GM21381 (cell line): ENCODE data around the gene RRAGD.

Experiments used
- ATAC-seq: cut with Tn5 transposase; IDR thresholded peaks from one replicate; pipeline ENCODE4 v1.9.1; 2021; ENCODE audit warnings: mild to moderate bottlenecking, moderate library complexity; ENCODE audit not compliant: unreplicated experiment

Gene RRAGD

GRCh38 chr6:89347825-89348224 is 64.2 kb downstream of the RRAGD start:
- no peak for ATAC-seq

- ATAC-seq = no peak
These were observed 65.6 kb downstream of the RRAGD start for GRCh38 chr6:89346433-89346832.

GRCh38 chr6:89339565-89339964 is 72.5 kb downstream of the RRAGD start:
- no peak for ATAC-seq

- ATAC-seq = no peak
These were observed 76.9 kb downstream of the RRAGD start for GRCh38 chr6:89335164-89335563.

- no peak for ATAC-seq
These were observed 81.2 kb downstream of the RRAGD start for GRCh38 chr6:89330910-89331309.

- ATAC-seq = no peak
These were observed 83.1 kb downstream of the RRAGD start for GRCh38 chr6:89328976-89329375.

- ATAC-seq = no peak
These were observed 87.8 kb downstream of the RRAGD start for GRCh38 chr6:89324304-89324703.

GRCh38 chr6:89323511-89323971 is 88.5 kb downstream of the RRAGD start:
- ATAC-seq = no peak

- no peak for ATAC-seq
These were observed 90.7 kb downstream of the RRAGD start for GRCh38 chr6:89321131-89321970.

- no peak for ATAC-seq
These were observed 92.0 kb downstream of the RRAGD start for GRCh38 chr6:89320012-89320559.

GRCh38 chr6:89317067-89317466 is 95.0 kb downstream of the RRAGD start:
- ATAC-seq = no peak

- ATAC-seq = no peak
These were observed 96.7 kb downstream of the RRAGD start, which contains the start of gene GABRR2 for GRCh38 chr6:89315249-89315885. Gene GABRR2 (minus strand): TSS chr6:89315299. CDS start chr6:89315165, 134 bp downstream.

GRCh38 chr6:89314692-89315091 is 97.4 kb downstream of the RRAGD start:
- no peak for ATAC-seq
